GM12878 (cell line): ENCODE results near the gene SF3A1. TPM values are rescaled to one million over a fixed set of nuclear protein-coding genes. Genes with fewer than 3 reads are reported as not detected.
A peak's percentile ranks its signal among the peaks of the same experiment; 100 is the strongest.

ENCODE experiments used
- BACH1 ChIP-seq: fragments of 450-650 bp; IDR thresholded peaks from 2 replicates; pipeline ENCODE4 v1.6.1; 2017; ENCODE audit warnings: mild to moderate bottlenecking, borderline replicate concordance
- CHD2 ChIP-seq: IDR thresholded peaks from 2 replicates; pipeline ENCODE4 v1.6.1; 2011; ENCODE audit warnings: low read depth, low read length, improper control_type of control experiment, borderline replicate concordance
- CREB1 ChIP-seq: IDR thresholded peaks from 2 replicates; pipeline ENCODE4 v1.6.1; 2012; ENCODE audit warnings: low read depth, mild to moderate bottlenecking, inconsistent platforms
- EED ChIP-seq: sonication (generic); IDR thresholded peaks from 2 replicates; pipeline ENCODE4 v1.6.1; 2016; ENCODE audit warnings: antibody characterized with exemption, low read depth
- EGR1 ChIP-seq, 2 experiments: IDR thresholded peaks; 1 replicate in 1 of 2; 2 replicates in 1 of 2; pipeline ENCODE4 v1.6.1; 2011 to 2012; ENCODE audit warnings: low read depth in 2 of 2, low read length in 2 of 2, borderline replicate concordance in 1 of 2, mild to moderate bottlenecking in 1 of 2, moderate library complexity in 1 of 2
- GATAD2B ChIP-seq: fragments of 450-650 bp; conservative IDR thresholded peaks from 2 replicates; pipeline ENCODE4 v1.6.1; 2017; ENCODE audit warnings: low read depth, mild to moderate bottlenecking, moderate library complexity
- HDAC6 ChIP-seq: fragments of 200-600 bp; sonication (generic); IDR thresholded peaks from one replicate; pipeline ENCODE4 v1.8.0; 2017; ENCODE audit warnings: antibody characterized with exemption; ENCODE audit not compliant: unreplicated experiment
- KLF5 ChIP-seq: fragments of 450-650 bp; IDR thresholded peaks from 2 replicates; pipeline ENCODE4 v1.6.1; 2014; ENCODE audit warnings: mild to moderate bottlenecking; ENCODE audit not compliant: partially characterized antibody
- NR2F1 ChIP-seq: fragments of 450-650 bp; conservative IDR thresholded peaks from 2 replicates; pipeline ENCODE4 v1.6.1; 2017; ENCODE audit warnings: mild to moderate bottlenecking
- POU2F2 ChIP-seq: IDR thresholded peaks from 3 replicates; pipeline ENCODE4 v1.6.1; 2011; ENCODE audit warnings: low read depth, mild to moderate bottlenecking, low read length, borderline replicate concordance
- RAD51 ChIP-seq: fragments of 450-650 bp; IDR thresholded peaks from 2 replicates; pipeline ENCODE4 v1.6.1; 2016; ENCODE audit warnings: moderate library complexity, mild to moderate bottlenecking, inconsistent platforms
- RCOR1 ChIP-seq: conservative IDR thresholded peaks from 2 replicates; pipeline ENCODE4 v1.6.1; 2012; ENCODE audit warnings: low read depth, low read length, improper control_type of control experiment
- SIX5 ChIP-seq: IDR thresholded peaks from 2 replicates; pipeline ENCODE4 v1.6.1; 2011; ENCODE audit warnings: mild to moderate bottlenecking, low read depth, low read length, moderate library complexity; ENCODE audit not compliant: severe bottlenecking
- SRF ChIP-seq, 2 experiments: IDR thresholded peaks; 2 replicates each; pipeline ENCODE4 v1.6.1; 2011; ENCODE audit warnings: low read depth in 2 of 2, low read length in 2 of 2, mild to moderate bottlenecking in 1 of 2, moderate library complexity in 1 of 2
- STAT1 ChIP-seq: fragments of 450-650 bp; conservative IDR thresholded peaks from 2 replicates; pipeline ENCODE4 v1.6.1; 2014; ENCODE audit warnings: antibody characterized with exemption, mild to moderate bottlenecking
- YBX1 ChIP-seq: fragments of 450-650 bp; IDR thresholded peaks from 2 replicates; pipeline ENCODE4 v1.6.1; 2016; ENCODE audit warnings: antibody characterized with exemption
- ZNF384 ChIP-seq: IDR thresholded peaks from 2 replicates; pipeline ENCODE4 v1.6.1; 2012; ENCODE audit warnings: low read depth, mild to moderate bottlenecking, low read length, improper control_type of control experiment, borderline replicate concordance
- polyA plus RNA-seq, 11 experiments: library from polyadenylated mRNA; depleted of rRNA in 4 of 11; unstranded in 6 of 11; stranded (reverse) in 5 of 11; fragments of >200 nt; fragmentation: Nextera tagmentation in 4 of 11; fragmentation: Illumina TruSeq in 1 of 11; extraction: Ambion mirVana in 4 of 11; extraction: Trizol in 1 of 11; gene quantifications; 1 replicate in 1 of 11; 2 replicates in 10 of 11; pipeline versions ENCODE4 v1.2.1 to v1.2.3, GENCODE V29; 2011 to 2016; ENCODE audit warnings: inconsistent platforms in 2 of 11, missing spikeins in 2 of 11, low read depth in 1 of 11
- total RNA-seq, 4 experiments: library from RNA; depleted of rRNA in 3 of 4; stranded (reverse); fragments of >200 nt in 3 of 4; fragmentation: Illumina TruSeq in 1 of 4; extraction: Trizol in 1 of 4; gene quantifications; 2 replicates each; pipeline versions ENCODE4 v1.2.1 to v1.2.3, GENCODE V29; 2013 to 2021
- TF ChIP-seq, protein P1 (sequence below): IDR thresholded peaks from 2 replicates; pipeline ENCODE4 v1.6.1; 2012; ENCODE audit warnings: low read length, inconsistent platforms
- TF ChIP-seq, protein P2 (sequence below): fragments of 450-650 bp; formaldehyde crosslinking; IDR thresholded peaks from 2 replicates; pipeline ENCODE4 v1.4.0; 2020; ENCODE audit warnings: mild to moderate bottlenecking, moderate library complexity
- TF ChIP-seq, protein P3 (sequence below): fragments of 450-650 bp; IDR thresholded peaks from 2 replicates; pipeline ENCODE4 v1.6.1; 2017; ENCODE audit warnings: borderline replicate concordance
- TF ChIP-seq, protein P4 (sequence below): IDR thresholded peaks from 2 replicates; pipeline ENCODE4 v1.6.1; 2011; ENCODE audit warnings: borderline replicate concordance, low read depth, mild to moderate bottlenecking, moderate library complexity, low read length; ENCODE audit not compliant: insufficient read depth, poor library complexity, severe bottlenecking

SF3A1 gene
- total and polyA plus RNA-seq, 10 of the 15 experiments (the other 5 are each of a cell fraction or from before 2014, with no cell fraction given): 10.4 to 239 (median 46.0) TPM

DNA sequence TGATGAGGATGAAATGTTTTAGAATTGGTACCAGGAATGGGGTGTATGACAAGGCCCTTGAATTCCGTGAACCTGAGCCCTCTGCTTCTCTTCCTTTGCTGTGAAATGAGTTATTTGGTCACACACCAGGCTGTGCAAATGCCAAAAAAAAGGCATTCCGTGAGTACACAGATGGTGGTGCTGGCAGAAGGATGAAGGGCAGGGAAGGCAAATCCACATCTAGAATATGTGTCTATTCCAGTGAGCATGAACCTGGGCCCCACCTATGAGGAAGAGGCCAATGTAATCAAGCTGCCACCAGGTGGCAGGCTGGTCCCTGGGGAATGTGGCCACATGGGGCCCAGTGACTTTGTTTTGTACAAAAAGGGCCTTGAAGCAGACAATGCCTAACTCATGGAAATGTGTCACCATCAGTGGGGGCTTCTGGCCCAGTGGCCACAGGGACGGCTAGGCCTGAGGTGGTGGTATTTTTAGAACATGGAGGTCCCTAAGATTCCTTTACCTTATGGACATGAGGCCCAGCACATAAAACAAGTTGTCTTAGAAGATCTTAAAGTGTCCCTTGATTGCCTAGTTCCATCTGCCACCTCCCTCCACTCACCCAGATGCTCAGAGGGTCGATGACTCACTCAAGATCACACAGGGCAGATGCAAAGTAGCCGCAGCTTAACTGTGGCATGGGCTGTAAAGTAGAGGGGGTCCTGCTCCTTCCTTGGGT lies 34.4 kb upstream of the SF3A1 start (continued):
- TF ChIP-seq YBX1 (0 out of 2 replicates have a peak, but pooled peaks have one; percentile 65), RCOR1 (no peak), SIX5 (no peak), SRF (IDR thresholded peaks at IDR 0.05; ENCODE audit: low read depth in 2 of 2, low read length in 2 of 2) (no peak), EGR1 (IDR thresholded peaks at IDR 0.05; ENCODE audit: borderline replicate concordance in 1 of 2, low read depth in 2 of 2, low read length in 2 of 2) (no peak), CHD2 (no peak), BACH1 (no peak), POU2F2 (peak; percentile 52; the same call in 1 of the 3 replicates), NR2F1 (no peak), GATAD2B (no peak), CREB1 (no peak), KLF5 (no peak), EED (0 out of 2 replicates have a peak, but pooled peaks have one; percentile 27), HDAC6 (no peak), ZNF384 (no peak), STAT1 (no peak), RAD51 (peak; percentile 19; the same call in 1 of the 2 replicates)
- TF ChIP-seq, protein P1, sequence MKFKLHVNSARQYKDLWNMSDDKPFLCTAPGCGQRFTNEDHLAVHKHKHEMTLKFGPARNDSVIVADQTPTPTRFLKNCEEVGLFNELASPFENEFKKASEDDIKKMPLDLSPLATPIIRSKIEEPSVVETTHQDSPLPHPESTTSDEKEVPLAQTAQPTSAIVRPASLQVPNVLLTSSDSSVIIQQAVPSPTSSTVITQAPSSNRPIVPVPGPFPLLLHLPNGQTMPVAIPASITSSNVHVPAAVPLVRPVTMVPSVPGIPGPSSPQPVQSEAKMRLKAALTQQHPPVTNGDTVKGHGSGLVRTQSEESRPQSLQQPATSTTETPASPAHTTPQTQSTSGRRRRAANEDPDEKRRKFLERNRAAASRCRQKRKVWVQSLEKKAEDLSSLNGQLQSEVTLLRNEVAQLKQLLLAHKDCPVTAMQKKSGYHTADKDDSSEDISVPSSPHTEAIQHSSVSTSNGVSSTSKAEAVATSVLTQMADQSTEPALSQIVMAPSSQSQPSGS: no peak
- TF ChIP-seq, protein P2, sequence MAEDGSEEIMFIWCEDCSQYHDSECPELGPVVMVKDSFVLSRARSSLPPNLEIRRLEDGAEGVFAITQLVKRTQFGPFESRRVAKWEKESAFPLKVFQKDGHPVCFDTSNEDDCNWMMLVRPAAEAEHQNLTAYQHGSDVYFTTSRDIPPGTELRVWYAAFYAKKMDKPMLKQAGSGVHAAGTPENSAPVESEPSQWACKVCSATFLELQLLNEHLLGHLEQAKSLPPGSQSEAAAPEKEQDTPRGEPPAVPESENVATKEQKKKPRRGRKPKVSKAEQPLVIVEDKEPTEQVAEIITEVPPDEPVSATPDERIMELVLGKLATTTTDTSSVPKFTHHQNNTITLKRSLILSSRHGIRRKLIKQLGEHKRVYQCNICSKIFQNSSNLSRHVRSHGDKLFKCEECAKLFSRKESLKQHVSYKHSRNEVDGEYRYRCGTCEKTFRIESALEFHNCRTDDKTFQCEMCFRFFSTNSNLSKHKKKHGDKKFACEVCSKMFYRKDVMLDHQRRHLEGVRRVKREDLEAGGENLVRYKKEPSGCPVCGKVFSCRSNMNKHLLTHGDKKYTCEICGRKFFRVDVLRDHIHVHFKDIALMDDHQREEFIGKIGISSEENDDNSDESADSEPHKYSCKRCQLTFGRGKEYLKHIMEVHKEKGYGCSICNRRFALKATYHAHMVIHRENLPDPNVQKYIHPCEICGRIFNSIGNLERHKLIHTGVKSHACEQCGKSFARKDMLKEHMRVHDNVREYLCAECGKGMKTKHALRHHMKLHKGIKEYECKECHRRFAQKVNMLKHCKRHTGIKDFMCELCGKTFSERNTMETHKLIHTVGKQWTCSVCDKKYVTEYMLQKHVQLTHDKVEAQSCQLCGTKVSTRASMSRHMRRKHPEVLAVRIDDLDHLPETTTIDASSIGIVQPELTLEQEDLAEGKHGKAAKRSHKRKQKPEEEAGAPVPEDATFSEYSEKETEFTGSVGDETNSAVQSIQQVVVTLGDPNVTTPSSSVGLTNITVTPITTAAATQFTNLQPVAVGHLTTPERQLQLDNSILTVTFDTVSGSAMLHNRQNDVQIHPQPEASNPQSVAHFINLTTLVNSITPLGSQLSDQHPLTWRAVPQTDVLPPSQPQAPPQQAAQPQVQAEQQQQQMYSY (CRISPR knock-in tag): no peak
- TF ChIP-seq, protein P3, sequence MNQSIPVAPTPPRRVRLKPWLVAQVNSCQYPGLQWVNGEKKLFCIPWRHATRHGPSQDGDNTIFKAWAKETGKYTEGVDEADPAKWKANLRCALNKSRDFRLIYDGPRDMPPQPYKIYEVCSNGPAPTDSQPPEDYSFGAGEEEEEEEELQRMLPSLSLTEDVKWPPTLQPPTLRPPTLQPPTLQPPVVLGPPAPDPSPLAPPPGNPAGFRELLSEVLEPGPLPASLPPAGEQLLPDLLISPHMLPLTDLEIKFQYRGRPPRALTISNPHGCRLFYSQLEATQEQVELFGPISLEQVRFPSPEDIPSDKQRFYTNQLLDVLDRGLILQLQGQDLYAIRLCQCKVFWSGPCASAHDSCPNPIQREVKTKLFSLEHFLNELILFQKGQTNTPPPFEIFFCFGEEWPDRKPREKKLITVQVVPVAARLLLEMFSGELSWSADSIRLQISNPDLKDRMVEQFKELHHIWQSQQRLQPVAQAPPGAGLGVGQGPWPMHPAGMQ: no peak
- TF ChIP-seq, protein P4, sequence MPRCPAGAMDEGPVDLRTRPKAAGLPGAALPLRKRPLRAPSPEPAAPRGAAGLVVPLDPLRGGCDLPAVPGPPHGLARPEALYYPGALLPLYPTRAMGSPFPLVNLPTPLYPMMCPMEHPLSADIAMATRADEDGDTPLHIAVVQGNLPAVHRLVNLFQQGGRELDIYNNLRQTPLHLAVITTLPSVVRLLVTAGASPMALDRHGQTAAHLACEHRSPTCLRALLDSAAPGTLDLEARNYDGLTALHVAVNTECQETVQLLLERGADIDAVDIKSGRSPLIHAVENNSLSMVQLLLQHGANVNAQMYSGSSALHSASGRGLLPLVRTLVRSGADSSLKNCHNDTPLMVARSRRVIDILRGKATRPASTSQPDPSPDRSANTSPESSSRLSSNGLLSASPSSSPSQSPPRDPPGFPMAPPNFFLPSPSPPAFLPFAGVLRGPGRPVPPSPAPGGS: no peak
